HS-27A (cell line): ENCODE data around the gene HSPB2.

Source experiments
- DNase-seq: peaks from one replicate; pipeline ENCODE4 v3.0.0-alpha.2; 2012; ENCODE audit warnings: low read depth, missing footprints

The HSPB2 gene

GRCh38 chr11:111938687-111939160 lies 26.2 kb downstream of the HSPB2 start:
- no peak for DNase-seq

- DNase-seq, result no peak
Observed at GRCh38 chr11:111939836-111940604, 27.5 kb downstream of the HSPB2 start.

- DNase-seq, result no peak
Observed at GRCh38 chr11:111941963-111942362, 29.4 kb downstream of the HSPB2 start.

GRCh38 chr11:111942829-111943228 lies 30.3 kb downstream of the HSPB2 start:
- DNase-seq, result no peak

- no peak for DNase-seq
Observed at GRCh38 chr11:111944139-111944538, 31.6 kb downstream of the HSPB2 start.

- DNase-seq, result no peak
Observed at GRCh38 chr11:111944651-111945051, 32.1 kb downstream of the HSPB2 start.

- DNase-seq, result no peak
Observed at GRCh38 chr11:111945198-111945597, 32.7 kb downstream of the HSPB2 start.

GRCh38 chr11:111946499-111946898 lies 34.0 kb downstream of the HSPB2 start:
- DNase-seq, result no peak

- no peak for DNase-seq
Observed at GRCh38 chr11:111947143-111947542, 34.6 kb downstream of the HSPB2 start.

GRCh38 chr11:111949519-111950426 lies 37.2 kb downstream of the HSPB2 start:
- no peak for DNase-seq

- DNase-seq, result no peak
Observed at GRCh38 chr11:111951565-111951964, 39.0 kb downstream of the HSPB2 start.

- DNase-seq, result no peak
Observed at GRCh38 chr11:111954154-111954553, 41.6 kb downstream of the HSPB2 start.

- DNase-seq, result no peak
Observed at GRCh38 chr11:111957663-111958444, 45.3 kb downstream of the HSPB2 start.

- no peak for DNase-seq
Observed at GRCh38 chr11:111960916-111961315, 48.4 kb downstream of the HSPB2 start.

- DNase-seq, result no peak
Observed at GRCh38 chr11:111961389-111962300, 49.1 kb downstream of the HSPB2 start.
